Upper lobe of left lung (tissue), 4 donors: Measurements from ENCODE around the gene PABPC4L.

ENCODE experiments used
- EP300 ChIP-seq, 4 donors: sonication (generic); formaldehyde crosslinking; IDR thresholded peaks; one replicate each; pipeline ENCODE4 v1.5.1; 2017; ENCODE audit warnings: antibody characterized with exemption in 4 of 4, control low read depth in 2 of 4
- TF ChIP-seq, protein P1 (sequence below), 6 experiments: fragments of 450-650 bp in 4 of 6; fragments of 200-600 bp in 2 of 6; sonication (generic) in 2 of 6; IDR thresholded peaks; one replicate each; pipeline ENCODE4 v1.5.1; 2016 to 2019; ENCODE audit warnings: antibody characterized with exemption in 6 of 6

DNA sequence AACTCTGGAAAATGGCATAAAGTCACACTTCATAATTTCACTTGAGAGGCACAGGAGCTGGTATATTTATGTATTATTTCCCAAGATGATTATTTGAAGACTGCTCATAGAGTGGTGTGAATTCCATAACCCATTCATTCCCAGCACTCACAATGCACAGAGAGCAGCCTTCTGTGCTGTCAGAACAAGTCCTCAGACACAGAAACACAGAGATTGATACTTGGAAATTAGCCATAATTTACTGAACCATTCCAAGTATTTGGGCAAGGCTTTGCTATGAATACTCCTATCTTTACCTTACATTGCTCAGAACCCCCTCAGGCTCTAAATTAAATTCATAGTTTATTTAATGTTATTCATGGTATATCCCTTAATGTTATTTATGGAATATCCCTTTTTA, 53.6 kb downstream of the PABPC4L start:
- TF ChIP-seq EP300 (IDR thresholded peaks at IDR 0.05) = no peak
- TF ChIP-seq, protein P1, sequence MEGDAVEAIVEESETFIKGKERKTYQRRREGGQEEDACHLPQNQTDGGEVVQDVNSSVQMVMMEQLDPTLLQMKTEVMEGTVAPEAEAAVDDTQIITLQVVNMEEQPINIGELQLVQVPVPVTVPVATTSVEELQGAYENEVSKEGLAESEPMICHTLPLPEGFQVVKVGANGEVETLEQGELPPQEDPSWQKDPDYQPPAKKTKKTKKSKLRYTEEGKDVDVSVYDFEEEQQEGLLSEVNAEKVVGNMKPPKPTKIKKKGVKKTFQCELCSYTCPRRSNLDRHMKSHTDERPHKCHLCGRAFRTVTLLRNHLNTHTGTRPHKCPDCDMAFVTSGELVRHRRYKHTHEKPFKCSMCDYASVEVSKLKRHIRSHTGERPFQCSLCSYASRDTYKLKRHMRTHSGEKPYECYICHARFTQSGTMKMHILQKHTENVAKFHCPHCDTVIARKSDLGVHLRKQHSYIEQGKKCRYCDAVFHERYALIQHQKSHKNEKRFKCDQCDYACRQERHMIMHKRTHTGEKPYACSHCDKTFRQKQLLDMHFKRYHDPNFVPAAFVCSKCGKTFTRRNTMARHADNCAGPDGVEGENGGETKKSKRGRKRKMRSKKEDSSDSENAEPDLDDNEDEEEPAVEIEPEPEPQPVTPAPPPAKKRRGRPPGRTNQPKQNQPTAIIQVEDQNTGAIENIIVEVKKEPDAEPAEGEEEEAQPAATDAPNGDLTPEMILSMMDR (IDR thresholded peaks at IDR 0.05) = no peak
